ENCODE data around the gene STON1. TPM values are rescaled to one million over a fixed set of nuclear protein-coding genes. Genes with fewer than 3 reads are reported as not detected.

The STON1 gene
- total and polyA plus RNA-seq, 2 of the 4 experiments (the other 2 are of a cell fraction): 4.0 to 5.7 TPM

- H2AFZ ChIP-seq (replicated peaks; ENCODE audit: low read length, poor library complexity): no peak overlapping the region
- H2BK5ac ChIP-seq (ENCODE audit: low read depth, low read length, poor library complexity, severe bottlenecking): no peak overlapping the region
- H2AK9ac ChIP-seq (replicated peaks; ENCODE audit: low read depth, low read length, poor library complexity): no peak overlapping the region
- DNase-seq (no peak), ATAC-seq (ENCODE audit: low read depth) (no peak)
- H3K27me3 ChIP-seq (ENCODE audit: control insufficient read depth, insufficient read depth, low read length): no peaks in the 10 kb centered on the region
- no peak overlapping the region for H3K4me2 ChIP-seq (ENCODE audit: low read depth, low read length)
- H2BK15ac ChIP-seq (ENCODE audit: low read depth, low read length): no peak overlapping the region
- H3K14ac ChIP-seq (replicated peaks; ENCODE audit: low read depth, low read length): no peak overlapping the region
- H3K79me1 ChIP-seq (ENCODE audit: low read depth in 1 of 2, low read length in 2 of 2): no peaks in the 10 kb centered on the region; a peak in 1 of 4 replicates
- H4K20me1 ChIP-seq (ENCODE audit: insufficient read depth, low read length): no peaks in the 10 kb centered on the region
- H4K5ac ChIP-seq (ENCODE audit: low read depth, low read length): no peak overlapping the region
- H2BK20ac ChIP-seq (ENCODE audit: low read depth, low read length): no peak overlapping the region
- dilution Hi-C loops (cut with HindIII; ENCODE audit: low sequenced_read_pairs, unreplicated experiment) (no loop called here), in situ Hi-C loops (cut with MboI; ENCODE audit: low sequenced_read_pairs) (no loop called here), intact Hi-C loops (cut with micrococcal nuclease) (no loop called here)
- no peak overlapping the region for H3K4ac ChIP-seq (ENCODE audit: low read depth, low read length)
- ChIA-PET POLR2A (ENCODE audit: unreplicated experiment) (no interaction called here), CTCF (no interaction called here)
- H3K36me3 ChIP-seq (ENCODE audit: control insufficient read depth, insufficient read depth, low read length): peaks cover 4% of the 10 kb centered on the region; the same call in 1 of the 2 replicates
- H2BK120ac ChIP-seq (ENCODE audit: low read depth, low read length): no peak overlapping the region
- no CpG with 5 or more reads among the region's 1 CpG for WGBS, 2 experiments (ENCODE audit: extremely low coverage in 2 of 2, insufficient read length in 1 of 2)
- H2AK5ac ChIP-seq (ENCODE audit: low read depth, low read length): no peak overlapping the region
- TF ChIP-seq MAFK (IDR thresholded peaks at IDR 0.05; ENCODE audit: low read depth, low read length) (no peak), NFE2L2 (IDR thresholded peaks at IDR 0.05; ENCODE audit: low read depth, low read length) (no peak), MAZ (IDR thresholded peaks at IDR 0.05; ENCODE audit: borderline replicate concordance, low read depth, low read length) (no peak), CHD1 (IDR thresholded peaks at IDR 0.05; ENCODE audit: low read depth, low read length) (no peak), RAD21 (IDR thresholded peaks at IDR 0.05; ENCODE audit: low read length) (no peak), ELK1 (IDR thresholded peaks at IDR 0.05; ENCODE audit: borderline replicate concordance, low read depth, low read length) (no peak), CTCF (conservative IDR thresholded peaks at IDR 0.05; ENCODE audit: low read depth, low read length) (no peak), MXI1 (IDR thresholded peaks at IDR 0.05; ENCODE audit: borderline replicate concordance, low read depth, low read length) (no peak), CEBPB (IDR thresholded peaks at IDR 0.05; ENCODE audit: low read depth, low read length) (no peak), RCOR1 (IDR thresholded peaks at IDR 0.05; ENCODE audit: insufficient replicate concordance, low read length) (no peak), USF2 (IDR thresholded peaks at IDR 0.05; ENCODE audit: low read depth, low read length) (no peak), BHLHE40 (IDR thresholded peaks at IDR 0.05; ENCODE audit: low read depth, low read length) (no peak), POLR2A (IDR thresholded peaks at IDR 0.05; ENCODE audit: low read depth, low read length) (no peak), SMC3 (IDR thresholded peaks at IDR 0.05; ENCODE audit: low read depth, low read length) (no peak)
- BruUV-seq (replicated peaks): no TSS peak
- no peaks in the 10 kb centered on the region for H3K9me3 ChIP-seq (ENCODE audit: control insufficient read depth, insufficient read depth, low read length)
- no peak overlapping the region for H3K23ac ChIP-seq (ENCODE audit: low read depth, low read length)
- H4K91ac ChIP-seq (ENCODE audit: insufficient read depth, low read depth, low read length): no peak overlapping the region
- peaks cover 2% of the 10 kb centered on the region for H3K4me1 ChIP-seq (ENCODE audit: control insufficient read depth, insufficient read depth, low read length)
- H3K27ac ChIP-seq (ENCODE audit: insufficient read depth, low read length): no peak overlapping the region
- H3K56ac ChIP-seq (ENCODE audit: extremely low read depth, insufficient read depth, low read length): no peak overlapping the region
- H3K4me3 ChIP-seq (ENCODE audit: insufficient read depth, low read depth, low read length): no peak overlapping the region
- H3K9me1 ChIP-seq (ENCODE audit: insufficient read depth, low read length): no peaks in the 10 kb centered on the region
- H3K18ac ChIP-seq (ENCODE audit: low read depth, low read length): no peak overlapping the region
- no peak overlapping the region for H4K8ac ChIP-seq (ENCODE audit: low read depth in 2 of 2, low read length in 2 of 2)
- no peak overlapping the region for H3K9ac ChIP-seq (ENCODE audit: low read depth, low read length)
Observed at GRCh38 chr2:48590017-48590416, 60.1 kb downstream of the STON1 start.
